Middle frontal gyrus (tissue), 1 donor: Measurements from ENCODE around the gene SEMA6B.

Experiments used
- DNase-seq: peaks from one replicate; pipeline ENCODE4 v3.0.0-alpha.2; 2015; ENCODE audit warnings: low spot score; ENCODE audit errors: extremely low spot score

SEMA6B gene

GRCh38 chr19:4525563-4526002 lies 33.9 kb downstream of the SEMA6B start:
- DNase-seq = no peak

GRCh38 chr19:4524808-4525562 lies 34.5 kb downstream of the SEMA6B start:
- no peak for DNase-seq

GRCh38 chr19:4523306-4524110 lies 36.0 kb downstream of the SEMA6B start:
- no peak for DNase-seq

- DNase-seq = no peak
Observed at GRCh38 chr19:4522291-4523002, 37.0 kb downstream of the SEMA6B start.

- no peak for DNase-seq
Observed at GRCh38 chr19:4521888-4522242, 37.6 kb downstream of the SEMA6B start.

- no peak for DNase-seq
Observed at GRCh38 chr19:4521170-4521887, 38.2 kb downstream of the SEMA6B start.

GRCh38 chr19:4519521-4520277 lies 39.8 kb downstream of the SEMA6B start:
- no peak for DNase-seq

GRCh38 chr19:4519172-4519496 lies 40.4 kb downstream of the SEMA6B start:
- DNase-seq = no peak

GRCh38 chr19:4518345-4519171 lies 40.9 kb downstream of the SEMA6B start, which contains the start of gene PLIN4:
Gene PLIN4, minus strand, starts transcription at chr19:4518486. Its CDS starts 214 bp downstream, at chr19:4518272.
- DNase-seq = no peak

GRCh38 chr19:4517451-4518057 lies 41.9 kb downstream of the SEMA6B start:
- no peak for DNase-seq

GRCh38 chr19:4516939-4517300 lies 42.6 kb downstream of the SEMA6B start:
- no peak for DNase-seq

GRCh38 chr19:4516199-4516938 lies 43.1 kb downstream of the SEMA6B start:
- no peak for DNase-seq

- DNase-seq = no peak
Observed at GRCh38 chr19:4515732-4516131, 43.8 kb downstream of the SEMA6B start.

- DNase-seq = no peak
Observed at GRCh38 chr19:4513248-4513647, 46.2 kb downstream of the SEMA6B start.

GRCh38 chr19:4512070-4512469 lies 47.4 kb downstream of the SEMA6B start:
- no peak for DNase-seq

GRCh38 chr19:4511300-4512054 lies 48.0 kb downstream of the SEMA6B start:
- no peak for DNase-seq

GRCh38 chr19:4510435-4511255 lies 48.8 kb downstream of the SEMA6B start:
- no peak for DNase-seq
